Measurements from ENCODE around the gene NABP2. TPM values are rescaled to one million over a fixed set of nuclear protein-coding genes. Genes with fewer than 3 reads are reported as not detected.
A peak's percentile ranks its signal among the peaks of the same experiment; 100 is the strongest.
"Not testable (repeated sequence)": the region's sequence is repeated elsewhere in the genome, so short reads cannot be mapped to it uniquely, and the experiment has no call there.

The NABP2 gene
- total RNA-seq: 18.8 TPM
- long read RNA-seq, transcript NABP2-201 (7 exons, 1,417 nt): major isoform, 18 of 23 reads
- long read RNA-seq, partial matches to known transcripts: 1 of 23 reads
- long read RNA-seq, other reads (novel, unspliced or antisense): 0 of 23 reads

DNA sequence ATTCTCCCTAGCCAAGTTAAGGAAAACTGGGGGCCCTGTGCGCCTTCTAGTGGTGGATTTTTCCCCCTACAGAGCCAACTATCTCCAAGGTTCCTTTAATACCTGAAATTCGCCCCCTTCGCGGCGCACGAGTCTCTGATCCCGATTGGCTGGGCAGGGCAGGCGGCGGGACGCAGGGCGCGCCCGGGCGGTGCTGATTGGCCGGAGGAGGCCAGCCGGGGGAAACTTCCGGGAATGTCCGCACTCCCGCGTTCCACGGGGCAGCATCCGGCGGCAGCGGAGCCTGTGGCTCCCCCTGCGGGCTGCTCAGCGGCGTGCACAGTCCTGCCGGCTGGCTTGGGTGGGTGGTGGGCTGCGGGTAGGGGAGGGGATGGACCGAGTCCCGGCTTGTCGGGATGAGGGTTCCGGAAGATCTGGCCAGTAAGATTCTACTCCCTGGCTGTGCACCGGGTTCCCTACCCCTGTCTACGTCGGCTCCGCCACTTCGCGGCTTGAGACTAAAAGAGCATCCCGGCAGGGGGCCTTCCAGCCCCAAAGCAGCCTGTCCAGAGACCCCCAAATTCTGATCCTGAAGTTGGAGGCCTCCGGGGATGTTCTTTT is at the start of gene NABP2:
TSS of gene NABP2 (plus strand) at position 241 of the 600 bp plus-strand sequence. CDS start 515 bp downstream, outside the sequence.
- peak; percentile 87 for ATAC-seq (ENCODE audit: poor library complexity)
- peak; percentile 99 for DNase-seq
- intact Hi-C loops (cut with DNase I): no loop called here

DNA sequence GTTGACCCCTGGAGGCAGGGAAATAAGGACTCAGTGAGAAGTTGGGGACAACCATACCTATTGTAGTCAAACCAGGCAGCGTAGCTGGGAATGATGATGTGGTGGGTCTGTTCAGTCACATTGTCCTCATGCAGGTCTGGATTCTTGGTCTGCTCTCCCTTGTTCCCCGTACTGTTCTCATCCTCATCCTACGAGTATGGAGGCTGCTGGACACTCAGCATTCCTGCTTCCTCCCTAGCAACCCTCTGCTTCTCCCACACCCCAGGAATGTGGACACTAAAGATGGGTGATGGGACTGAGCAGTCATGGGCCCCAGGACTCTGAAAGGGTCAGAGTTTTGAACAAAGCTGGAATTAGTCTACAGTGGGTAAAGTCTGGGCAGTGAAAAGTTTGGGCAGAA is 45.8 kb upstream of the NABP2 start:
- intact Hi-C loops (cut with DNase I): no loop called here
- DNase-seq (no peak), ATAC-seq (ENCODE audit: poor library complexity) (no peak)

DNA sequence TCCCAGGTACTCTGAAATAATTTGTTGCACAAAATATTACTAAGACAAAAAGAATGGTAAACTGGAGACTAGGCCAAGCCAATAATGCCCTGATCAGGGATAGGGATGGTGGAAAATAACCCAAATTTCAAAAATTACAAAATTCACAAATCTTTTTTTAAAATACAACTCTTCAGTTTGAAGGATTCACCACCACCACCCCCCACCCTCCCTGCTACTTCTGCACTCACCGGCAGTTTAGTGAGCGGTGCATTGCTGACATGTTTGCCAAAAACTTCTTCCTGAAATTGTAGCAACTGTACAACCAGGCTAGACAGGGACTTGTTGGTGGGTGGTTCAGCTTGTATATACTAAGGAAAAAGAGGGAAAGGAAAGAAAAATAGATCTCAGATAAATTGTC is 37.2 kb upstream of the NABP2 start:
- ATAC-seq (ENCODE audit: poor library complexity) (no peak), DNase-seq (no peak)
- intact Hi-C loops (cut with DNase I): no loop called here

DNA sequence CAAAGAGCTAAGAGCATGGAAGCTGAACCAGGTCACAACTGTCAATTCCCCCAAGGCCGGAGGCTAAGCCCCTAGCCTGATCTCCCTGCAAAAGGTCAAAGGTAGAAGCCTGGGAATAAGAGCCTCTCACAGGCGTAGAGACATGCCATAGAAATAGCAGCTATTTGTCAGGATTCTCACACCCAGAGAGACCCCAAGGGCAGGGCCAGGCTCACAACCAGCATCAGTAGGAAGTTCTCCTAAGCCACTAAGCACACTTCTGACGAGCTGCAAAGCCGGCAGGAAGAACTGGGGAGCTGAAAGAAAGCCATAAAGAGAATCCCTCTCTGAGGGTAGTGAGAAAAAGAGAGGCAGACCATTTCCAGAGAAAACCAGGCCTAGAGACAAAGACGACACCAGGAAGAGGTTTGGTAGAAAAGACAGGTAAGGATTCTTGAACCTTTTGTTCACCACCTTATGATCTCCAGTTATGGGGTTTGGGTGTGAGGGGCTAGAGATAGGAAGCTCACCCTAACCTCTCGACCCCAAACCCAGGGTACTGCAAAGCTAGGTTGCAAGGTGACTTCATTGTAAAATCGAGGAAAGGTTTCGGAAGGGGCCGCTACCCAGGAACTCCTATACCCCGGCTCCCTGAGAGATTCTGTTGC is 35.9 kb upstream of the NABP2 start:
- DNase-seq: no peak
- no peak for ATAC-seq (ENCODE audit: poor library complexity)
- intact Hi-C loops (cut with DNase I): loop anchor here (2.0 kb wide), 1 partner anchor 69 kb away; the partner anchor contains the start of gene ZC3H10

DNA sequence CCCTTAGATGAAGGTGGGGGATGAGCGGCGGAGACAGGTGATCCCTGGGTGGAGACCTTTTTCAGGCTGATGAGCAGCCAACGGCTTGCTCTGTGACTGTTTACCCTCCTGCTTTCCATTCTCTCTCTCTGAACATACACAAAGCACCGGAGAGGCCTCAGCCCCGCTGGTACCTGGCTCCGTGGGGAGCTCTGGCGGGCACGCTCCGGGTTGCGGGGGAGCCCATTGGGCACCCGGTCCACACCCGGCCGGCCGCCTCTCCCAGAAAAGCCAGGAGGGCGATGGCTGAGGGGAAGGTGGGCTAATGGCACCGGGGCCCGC is 35.4 kb upstream of the NABP2 start:
- intact Hi-C loops (cut with DNase I): loop anchor here (2.0 kb wide), 1 partner anchor 70 kb away; the partner anchor contains the start of gene ZC3H10
- peak; percentile 4 for ATAC-seq (ENCODE audit: poor library complexity)
- DNase-seq: no peak

DNA sequence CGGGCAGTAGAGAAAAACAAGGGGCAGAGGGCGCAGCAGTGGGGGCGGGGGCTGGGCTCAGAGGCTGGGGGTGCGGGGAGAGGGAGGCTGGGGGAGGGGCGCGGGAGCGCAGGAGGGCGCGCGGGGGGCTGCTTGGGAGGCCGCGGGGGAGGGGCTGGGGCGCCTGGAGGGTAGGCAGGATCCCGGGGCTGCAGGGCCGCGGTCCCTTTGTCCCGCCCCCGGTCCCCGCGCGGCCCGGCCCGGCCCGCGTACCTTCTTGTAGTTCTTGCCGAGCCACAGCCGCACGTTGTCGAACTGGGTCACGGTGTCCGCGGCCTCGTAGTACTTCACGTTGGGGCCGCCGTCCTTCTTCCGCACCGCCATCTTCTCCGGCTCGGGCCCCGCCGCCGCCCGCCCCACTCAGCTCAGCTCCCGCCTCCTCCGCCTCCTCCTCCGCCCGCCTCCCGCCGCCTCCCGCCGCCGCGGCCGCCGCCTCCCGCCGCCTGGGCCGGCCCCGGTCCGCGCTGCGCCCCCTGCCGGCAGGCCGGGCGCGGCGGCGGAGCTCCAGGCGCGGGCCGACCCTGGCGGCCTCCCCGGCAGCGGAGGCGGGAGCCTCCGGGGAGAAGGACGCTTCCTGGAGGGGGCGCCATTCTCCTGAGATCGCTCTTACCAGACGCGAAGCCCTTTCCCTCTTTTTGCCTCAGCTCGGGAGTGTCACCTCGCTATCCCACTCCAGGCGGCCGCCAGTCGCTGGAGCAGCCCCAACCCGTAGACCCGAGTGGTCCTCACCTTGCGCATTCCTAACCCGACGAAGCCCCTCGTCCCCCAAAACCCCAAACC is 34.8 kb upstream of the NABP2 start, which contains the start of gene SMARCC2:
TSS of gene SMARCC2 (minus strand) at position 385 of the 819 bp plus-strand sequence. CDS start at position 363, 22 bp downstream.
- intact Hi-C loops (cut with DNase I): loop anchor here (2.0 kb wide), 1 partner anchor 71 kb away; the partner anchor contains the start of gene ZC3H10
- ATAC-seq (ENCODE audit: poor library complexity) (peak; percentile 90), DNase-seq (peak; percentile 92)

DNA sequence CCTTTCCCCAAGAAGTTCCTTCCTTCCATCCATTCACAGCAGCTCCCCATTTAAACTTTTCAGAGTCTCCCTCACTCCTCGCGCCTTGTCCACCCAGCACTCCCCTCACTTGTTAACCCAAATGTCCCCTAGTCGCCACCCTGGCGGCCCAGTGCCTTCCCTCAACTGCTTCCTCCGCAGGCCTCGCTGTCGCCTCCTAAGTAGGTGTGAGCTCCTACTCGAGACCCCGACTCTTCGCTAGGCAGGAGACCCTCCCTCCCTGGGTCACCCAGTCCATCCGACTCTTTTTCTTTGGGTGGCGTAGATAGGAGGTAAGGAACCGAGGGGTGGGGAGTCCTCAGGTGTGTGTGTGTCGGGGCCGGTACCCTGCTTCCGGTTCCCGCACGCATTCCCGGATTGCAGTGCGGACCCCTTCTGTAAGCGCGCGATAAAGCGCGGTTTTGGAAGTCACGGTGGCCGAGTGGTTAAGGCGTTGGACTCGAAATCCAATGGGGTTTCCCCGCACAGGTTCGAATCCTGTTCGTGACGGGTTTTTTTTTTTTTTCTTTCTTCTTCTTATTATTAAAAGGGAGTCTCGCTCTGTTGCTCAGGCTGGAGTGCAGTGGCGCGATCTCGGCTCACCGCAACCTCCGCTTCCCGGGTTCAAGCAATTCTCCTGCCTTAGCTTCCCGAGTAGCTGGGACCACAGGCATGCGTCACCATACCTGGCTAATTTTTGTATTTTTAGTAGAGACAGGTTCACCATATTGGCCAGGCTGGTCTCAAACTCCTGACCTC is 34.0 kb upstream of the NABP2 start:
- peak; percentile 81 for DNase-seq
- intact Hi-C loops (cut with DNase I): loop anchor here (2.0 to 5.0 kb wide), 3 partner anchors 33 to 277 kb away; partner anchors contain the start of genes SPRYD4 and ZC3H10
- peak; percentile 68 for ATAC-seq (ENCODE audit: poor library complexity)

DNA sequence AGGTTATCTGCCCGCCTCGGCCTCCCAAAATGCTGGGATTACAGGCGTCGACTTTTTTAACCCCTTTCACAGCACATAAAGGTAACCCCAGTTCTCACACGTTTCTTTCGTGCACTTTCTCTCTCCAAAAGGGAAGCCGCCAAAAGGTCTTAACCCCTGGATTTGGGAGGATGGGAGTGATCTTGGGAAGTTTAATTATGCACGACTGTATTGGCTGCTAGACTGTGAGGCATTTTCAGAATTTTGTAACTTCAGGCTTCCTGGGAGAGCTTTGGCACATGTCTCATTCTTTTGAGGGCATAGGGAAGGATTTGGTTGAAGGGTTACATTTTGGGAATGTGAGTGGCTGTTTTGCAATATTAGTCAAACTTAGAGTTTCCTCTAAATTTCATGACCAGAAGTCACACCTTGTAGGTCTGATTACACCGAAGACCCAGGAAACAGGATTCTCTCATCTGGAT is 33.4 kb upstream of the NABP2 start:
- no peak for DNase-seq
- intact Hi-C loops (cut with DNase I): loop anchor here (2.0 to 5.0 kb wide), 2 partner anchors 32 to 277 kb away; partner anchors contain the start of gene SPRYD4
- no peak for ATAC-seq (ENCODE audit: poor library complexity)

DNA sequence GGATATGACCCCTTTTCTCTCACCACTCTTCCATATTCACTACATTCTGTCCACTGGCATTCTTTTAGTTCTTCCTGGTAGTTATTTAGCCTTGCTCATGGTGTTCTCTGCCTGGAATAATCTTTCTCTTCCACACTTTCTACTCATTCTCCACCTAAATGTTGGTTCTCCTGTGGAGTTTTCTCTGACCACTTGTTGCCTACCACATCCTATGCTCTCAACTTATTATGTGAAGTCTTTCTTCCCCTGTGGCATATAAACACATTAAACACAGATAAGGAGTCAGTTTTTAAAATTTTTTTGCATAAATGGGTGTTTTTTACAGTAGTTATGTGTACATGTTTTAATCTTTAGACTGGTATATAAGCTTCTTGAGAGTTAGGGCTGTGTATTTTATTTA is 31.6 kb upstream of the NABP2 start:
- intact Hi-C loops (cut with DNase I): loop anchor here (5.0 kb wide), 1 partner anchor 275 kb away; the partner anchor contains the start of gene SPRYD4
- DNase-seq: no peak
- no peak for ATAC-seq (ENCODE audit: poor library complexity)

DNA sequence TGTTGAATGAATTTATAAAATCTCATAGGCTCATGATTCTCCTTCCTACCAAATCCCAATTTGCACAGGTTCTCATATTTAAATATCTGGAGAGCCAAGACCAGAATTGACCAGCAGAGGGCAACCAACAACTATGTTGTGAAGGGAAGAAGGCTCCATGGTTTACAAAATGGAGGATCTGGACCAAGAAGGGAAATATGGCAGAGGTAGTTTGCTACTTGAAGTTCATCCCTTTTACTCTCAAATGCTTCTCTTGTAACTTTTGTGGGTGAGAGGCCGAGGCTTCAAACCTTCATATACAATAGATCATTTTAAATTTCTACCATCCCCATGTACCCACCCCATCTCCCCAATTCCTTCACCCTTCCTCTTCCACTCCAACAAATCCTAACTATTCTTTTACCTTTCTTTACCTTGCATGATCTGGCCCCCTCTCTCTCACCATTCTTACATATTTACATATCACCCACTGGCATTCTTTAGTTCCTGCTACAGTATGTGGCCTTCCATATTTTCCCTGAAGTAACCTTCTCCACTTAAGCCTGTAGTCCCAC is 31.0 kb upstream of the NABP2 start:
- ATAC-seq (ENCODE audit: poor library complexity) (no peak), DNase-seq (no peak)
- intact Hi-C loops (cut with DNase I): loop anchor here (5.0 kb wide), 1 partner anchor 274 kb away; the partner anchor contains the start of gene SPRYD4

DNA sequence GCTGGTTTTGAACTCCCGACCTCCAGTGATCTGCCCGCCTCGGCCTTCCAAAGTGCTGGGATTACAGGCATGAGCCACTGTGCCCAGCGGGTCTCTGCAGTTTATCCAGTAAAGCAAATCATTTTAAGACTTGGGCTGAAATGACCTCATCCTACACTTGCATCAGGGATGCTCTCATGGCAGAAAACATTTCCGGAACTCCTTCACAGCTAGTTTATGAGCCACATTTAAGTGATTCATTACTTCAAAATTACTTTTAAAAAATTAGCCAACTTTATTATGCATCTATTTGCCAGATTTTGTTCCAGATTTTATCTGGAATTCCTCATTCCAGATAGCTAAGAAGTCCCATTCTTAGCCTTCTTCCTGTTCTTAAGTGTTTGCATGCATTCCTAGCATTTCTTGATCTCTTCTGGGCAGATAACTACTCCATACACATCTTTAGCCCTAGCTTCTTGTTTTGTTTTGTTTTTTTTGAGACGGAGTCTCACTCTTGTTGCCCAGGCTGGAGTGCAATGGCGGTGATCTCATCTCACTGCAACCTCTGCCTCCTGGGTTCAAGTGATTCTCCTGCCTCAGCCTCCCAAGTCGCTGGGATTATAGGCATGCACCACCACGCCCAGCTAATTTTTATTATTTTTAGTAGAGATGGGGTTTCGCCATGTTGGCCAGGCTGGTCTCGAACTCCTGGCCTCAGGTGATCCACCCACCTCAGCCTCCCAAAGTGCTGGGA is 27.2 kb upstream of the NABP2 start:
- DNase-seq; intact Hi-C loops (cut with DNase I); ATAC-seq (ENCODE audit: poor library complexity): not testable (repeated sequence)

DNA sequence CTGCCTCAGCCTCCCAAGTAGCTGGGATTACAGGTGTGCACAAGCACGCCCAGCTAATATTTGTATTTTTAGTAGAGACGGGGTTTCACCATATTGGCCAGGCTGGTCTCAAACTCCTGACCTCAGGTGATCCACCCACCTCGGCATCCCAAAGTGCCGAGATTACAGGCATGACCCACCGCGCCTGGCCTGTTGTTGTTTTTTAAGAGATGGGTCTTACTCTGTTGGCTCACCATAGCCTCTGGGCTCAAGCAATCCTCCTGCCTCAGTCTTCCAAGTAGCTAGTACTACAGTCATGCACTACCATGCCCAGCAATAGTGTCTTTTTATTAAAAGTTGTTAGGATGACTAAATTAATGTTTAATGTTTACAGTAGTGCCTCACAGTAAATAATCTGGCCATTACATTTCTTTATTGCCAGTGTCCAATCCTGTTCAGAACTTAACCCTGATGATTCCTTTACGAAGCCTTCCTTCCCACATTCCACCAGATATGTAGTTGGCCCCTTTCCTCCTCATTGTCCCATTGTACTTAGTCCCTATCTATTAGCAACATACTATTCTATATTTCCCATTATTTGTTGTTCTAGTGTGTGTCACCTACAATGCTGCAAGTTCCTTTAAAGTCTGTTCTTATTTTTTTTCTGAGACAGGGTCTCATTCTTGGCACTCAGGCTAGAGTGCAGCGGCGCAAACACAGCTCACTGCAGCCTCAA is 26.1 kb upstream of the NABP2 start:
- no peak for DNase-seq

DNA sequence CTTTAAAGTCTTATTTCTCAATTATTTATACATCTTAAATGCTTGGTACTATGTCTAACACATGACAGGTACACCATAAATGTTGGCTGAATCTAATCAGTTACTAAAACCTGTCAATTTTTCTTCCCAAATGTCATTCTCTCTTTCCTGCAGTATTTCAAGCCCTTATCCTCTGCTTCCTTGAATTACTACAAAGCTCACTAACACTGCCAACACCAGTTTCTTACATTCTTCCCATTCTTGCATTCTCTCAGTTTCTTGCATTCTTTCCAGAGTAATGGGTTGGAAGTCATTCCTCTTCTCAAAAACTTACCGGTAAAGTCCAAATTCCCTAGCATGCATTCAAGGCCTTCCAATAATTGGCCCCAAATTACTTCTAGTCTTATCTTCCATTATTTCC is 25.3 kb upstream of the NABP2 start:
- no peak for DNase-seq
- intact Hi-C loops (cut with DNase I): no loop called here

More for the DNA sequence above, 26.1 kb upstream of the NABP2 start:
- intact Hi-C loops (cut with DNase I): no loop called here
- no peak for ATAC-seq (ENCODE audit: poor library complexity)

DNA sequence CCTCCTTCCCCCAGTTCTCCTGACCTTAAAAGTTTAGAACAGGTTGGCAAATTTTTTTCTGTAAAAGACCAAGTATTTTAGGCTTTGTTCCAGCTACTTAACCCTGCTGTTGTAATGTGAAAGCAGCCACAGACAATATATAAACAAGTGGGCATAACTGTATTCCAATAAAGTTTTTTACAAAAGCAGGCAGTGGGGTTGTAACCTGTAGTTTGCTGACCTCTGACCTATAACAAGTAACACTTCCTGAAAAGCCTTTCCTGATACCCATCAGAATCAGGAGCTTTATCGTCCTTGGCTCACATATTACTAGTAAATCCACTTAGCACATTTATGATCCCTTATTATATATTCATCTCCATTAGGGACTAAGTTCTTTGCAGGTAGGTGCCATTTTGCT is 21.8 kb upstream of the NABP2 start:
- no peak for DNase-seq
- intact Hi-C loops (cut with DNase I): no loop called here
- no peak for ATAC-seq (ENCODE audit: poor library complexity)

More for the DNA sequence above, 25.3 kb upstream of the NABP2 start:
- no peak for ATAC-seq (ENCODE audit: poor library complexity)

DNA sequence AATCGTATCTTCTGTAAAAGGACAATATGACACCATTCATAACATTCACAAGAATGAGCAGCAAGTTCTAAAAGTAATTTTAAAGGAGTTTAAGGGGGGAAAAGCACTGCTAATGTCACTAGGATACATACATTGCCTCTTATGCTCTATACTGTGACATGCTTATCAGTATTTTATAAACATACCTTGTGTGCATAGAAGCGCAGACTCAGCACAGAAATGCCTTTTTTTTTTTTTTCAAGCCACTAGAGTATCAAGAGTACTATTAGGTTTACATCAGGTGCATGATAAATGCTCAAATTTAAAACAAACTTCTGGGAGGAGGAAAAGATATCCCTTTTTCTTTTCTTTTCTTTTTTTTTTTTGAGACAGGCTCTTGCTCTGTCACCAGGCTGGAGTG is 21.3 kb upstream of the NABP2 start:
- ATAC-seq (ENCODE audit: poor library complexity) (no peak), DNase-seq (no peak)
- intact Hi-C loops (cut with DNase I): no loop called here

DNA sequence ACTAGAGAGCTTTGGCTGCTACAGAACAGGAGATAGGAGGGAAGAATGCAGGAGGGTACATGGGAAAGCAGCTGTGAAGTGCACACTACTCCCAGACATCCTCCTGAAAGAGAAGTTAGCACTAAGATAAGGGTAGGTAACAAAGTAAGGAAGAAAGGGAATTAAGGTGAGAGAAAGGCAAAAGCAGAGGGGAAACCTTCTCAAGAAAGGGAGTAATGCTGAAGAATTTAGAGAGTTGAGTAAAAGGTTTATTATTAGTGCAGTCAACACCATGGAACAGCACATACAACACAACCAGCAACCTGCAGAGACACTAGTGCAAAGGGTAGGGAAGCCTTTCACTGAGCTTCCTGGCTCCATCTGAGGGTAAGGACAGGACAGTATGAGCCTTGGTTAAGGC is 19.9 kb upstream of the NABP2 start:
- DNase-seq: no peak
- intact Hi-C loops (cut with DNase I): no loop called here
- ATAC-seq (ENCODE audit: poor library complexity): no peak

DNA sequence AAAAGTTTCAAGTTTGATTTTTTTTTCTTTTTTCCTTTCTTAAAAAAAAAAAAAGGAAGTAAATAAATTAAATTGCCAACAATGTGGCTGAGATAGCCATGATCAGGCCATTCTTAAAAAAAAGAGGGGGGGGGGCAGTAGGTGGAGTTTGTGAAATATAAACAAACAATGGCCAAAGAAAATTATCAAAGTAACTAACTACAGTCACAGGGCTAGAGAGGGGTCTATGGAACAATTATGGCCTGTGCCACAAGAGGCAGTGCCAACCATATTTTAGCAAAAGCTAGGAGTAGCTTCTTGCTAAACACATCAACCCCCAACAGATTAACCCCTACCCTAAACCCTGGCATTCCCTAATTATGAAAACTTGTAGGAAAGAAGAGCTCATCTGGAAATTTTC is 18.7 kb upstream of the NABP2 start:
- ATAC-seq (ENCODE audit: poor library complexity): no peak
- no peak for DNase-seq
- intact Hi-C loops (cut with DNase I): no loop called here
